K562 (cell line): ENCODE results near the gene TBATA. TPM values are rescaled to one million over a fixed set of nuclear protein-coding genes. Genes with fewer than 3 reads are reported as not detected.

ENCODE experiments used
- ARHGAP35 ChIP-seq: fragments of 450-650 bp; IDR thresholded peaks from 2 replicates; pipeline ENCODE4 v1.6.1; 2018; ENCODE audit not compliant: partially characterized antibody
- CBX8 ChIP-seq: fragments of 200-600 bp; sonication (generic); IDR thresholded peaks from 2 replicates; pipeline ENCODE4 v1.6.1; 2012; ENCODE audit warnings: borderline replicate concordance, mixed run types, low read depth, mild to moderate bottlenecking, moderate library complexity, mixed read lengths, low read length, control low read depth, inconsistent platforms; ENCODE audit not compliant: poor library complexity, severe bottlenecking; ENCODE audit errors: extremely low read depth
- CTBP1 ChIP-seq: fragments of 450-650 bp; IDR thresholded peaks from 2 replicates; pipeline ENCODE4 v1.6.1; 2016; ENCODE audit warnings: borderline replicate concordance
- MTA1 ChIP-seq: fragments of 450-650 bp; IDR thresholded peaks from 2 replicates; pipeline ENCODE4 v1.6.1; 2017; ENCODE audit warnings: borderline replicate concordance
- NFE2L1 ChIP-seq: fragments of 450-650 bp; IDR thresholded peaks from 2 replicates; pipeline ENCODE4 v1.6.1; 2016; ENCODE audit warnings: missing genetic modification characterization, low read depth, mild to moderate bottlenecking, missing compliant biosample characterization, moderate library complexity, borderline replicate concordance
- NR3C1 ChIP-seq: sonication (generic); formaldehyde crosslinking; IDR thresholded peaks from 2 replicates; pipeline ENCODE4 v1.8.1; 2022; ENCODE audit warnings: missing genetic modification reagents
- ZBTB7A ChIP-seq: IDR thresholded peaks from 2 replicates; pipeline ENCODE4 v1.6.1; 2011; ENCODE audit warnings: low read depth, mild to moderate bottlenecking, low read length, moderate library complexity, borderline replicate concordance; ENCODE audit not compliant: control insufficient read depth
- ZNF274 ChIP-seq: IDR thresholded peaks from 2 replicates; pipeline ENCODE4 v1.6.1; 2011; ENCODE audit warnings: low read depth, mild to moderate bottlenecking, low read length, moderate library complexity, borderline replicate concordance
- polyA plus RNA-seq, 8 experiments: library from polyadenylated mRNA; depleted of rRNA in 4 of 8; stranded (reverse) in 5 of 8; unstranded in 3 of 8; fragments of >200 nt; fragmentation: Nextera tagmentation in 2 of 8; fragmentation: Illumina TruSeq in 1 of 8; extraction: Ambion mirVana in 2 of 8; extraction: Trizol in 1 of 8; gene quantifications; 2 replicates each; pipeline versions ENCODE4 v1.2.1 to v1.2.3, GENCODE V29; 2011 to 2014; ENCODE audit warnings: inconsistent platforms in 1 of 8, missing spikeins in 1 of 8
- total RNA-seq, 7 experiments: library from RNA; depleted of rRNA in 6 of 7; stranded (reverse); fragments of >200 nt in 6 of 7; fragmentation: Illumina TruSeq in 2 of 7; extraction: Trizol in 2 of 7; gene quantifications; 2 replicates each; pipeline versions ENCODE4 v1.2.1 to v1.2.3, GENCODE V29; 2011 to 2021; ENCODE audit warnings: low replicate concordance in 1 of 7
- TF ChIP-seq, protein P1 (sequence below): IDR thresholded peaks from 2 replicates; pipeline ENCODE4 v1.6.1; 2011; ENCODE audit warnings: borderline replicate concordance, low read depth, mild to moderate bottlenecking, moderate library complexity, low read length; ENCODE audit not compliant: insufficient read depth, poor library complexity, severe bottlenecking
- TF ChIP-seq, protein P2 (sequence below): sonication (generic); formaldehyde crosslinking; IDR thresholded peaks from 2 replicates; pipeline ENCODE4 v1.9.0; 2022; ENCODE audit warnings: mild to moderate bottlenecking, missing genetic modification reagents

Gene TBATA
- total and polyA plus RNA-seq, 9 of the 15 experiments (the other 6 are each of a cell fraction or from before 2014, with no cell fraction given): not detected

DNA sequence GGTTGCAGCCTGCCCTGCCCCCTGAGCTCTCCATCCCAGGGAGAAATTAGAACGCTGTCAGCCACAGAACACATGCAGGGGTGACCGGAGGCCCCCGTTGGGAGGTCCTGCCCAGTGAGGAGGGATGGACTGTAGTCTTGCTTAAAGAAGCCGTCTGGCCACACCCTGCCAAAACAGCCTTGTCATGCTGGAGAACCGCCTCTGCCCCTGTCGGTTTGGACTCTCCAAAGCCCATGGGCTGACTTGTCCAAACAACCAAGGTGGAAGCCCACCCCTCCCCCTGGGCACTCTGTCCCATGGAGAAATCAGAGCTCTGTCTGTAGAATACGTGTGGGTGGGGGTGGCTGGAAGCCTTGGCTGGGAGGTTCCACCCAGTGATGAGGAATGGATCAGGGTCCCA is 12.7 kb upstream of the TBATA start (continued):
- TF ChIP-seq, protein P1, sequence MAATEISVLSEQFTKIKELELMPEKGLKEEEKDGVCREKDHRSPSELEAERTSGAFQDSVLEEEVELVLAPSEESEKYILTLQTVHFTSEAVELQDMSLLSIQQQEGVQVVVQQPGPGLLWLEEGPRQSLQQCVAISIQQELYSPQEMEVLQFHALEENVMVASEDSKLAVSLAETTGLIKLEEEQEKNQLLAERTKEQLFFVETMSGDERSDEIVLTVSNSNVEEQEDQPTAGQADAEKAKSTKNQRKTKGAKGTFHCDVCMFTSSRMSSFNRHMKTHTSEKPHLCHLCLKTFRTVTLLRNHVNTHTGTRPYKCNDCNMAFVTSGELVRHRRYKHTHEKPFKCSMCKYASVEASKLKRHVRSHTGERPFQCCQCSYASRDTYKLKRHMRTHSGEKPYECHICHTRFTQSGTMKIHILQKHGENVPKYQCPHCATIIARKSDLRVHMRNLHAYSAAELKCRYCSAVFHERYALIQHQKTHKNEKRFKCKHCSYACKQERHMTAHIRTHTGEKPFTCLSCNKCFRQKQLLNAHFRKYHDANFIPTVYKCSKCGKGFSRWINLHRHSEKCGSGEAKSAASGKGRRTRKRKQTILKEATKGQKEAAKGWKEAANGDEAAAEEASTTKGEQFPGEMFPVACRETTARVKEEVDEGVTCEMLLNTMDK: no peak
- no peak for TF ChIP-seq NR3C1 (CRISPR knock-in tag)
- TF ChIP-seq ZNF274: no peak
- peak; percentile 57; the same call in 1 of the 2 replicates for TF ChIP-seq NFE2L1 (tag)
- TF ChIP-seq, protein P2, sequence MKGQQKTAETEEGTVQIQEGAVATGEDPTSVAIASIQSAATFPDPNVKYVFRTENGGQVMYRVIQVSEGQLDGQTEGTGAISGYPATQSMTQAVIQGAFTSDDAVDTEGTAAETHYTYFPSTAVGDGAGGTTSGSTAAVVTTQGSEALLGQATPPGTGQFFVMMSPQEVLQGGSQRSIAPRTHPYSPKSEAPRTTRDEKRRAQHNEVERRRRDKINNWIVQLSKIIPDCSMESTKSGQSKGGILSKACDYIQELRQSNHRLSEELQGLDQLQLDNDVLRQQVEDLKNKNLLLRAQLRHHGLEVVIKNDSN (CRISPR knock-in tag): 0 out of 2 replicates have a peak, but pooled peaks have one; percentile 28
- TF ChIP-seq CBX8: no peak
- peak; percentile 72; the same call in 1 of the 2 replicates for TF ChIP-seq CTBP1
- TF ChIP-seq MTA1: no peak
- no peak for TF ChIP-seq ARHGAP35
- peak; percentile 48; the same call in 1 of the 2 replicates for TF ChIP-seq ZBTB7A
